Spinal cord (tissue), 10 donors: ENCODE data around the gene FMO5. TPM values are rescaled to one million over a fixed set of nuclear protein-coding genes. Genes with fewer than 3 reads are reported as not detected.

Experiments used
- DNase-seq, 6 donors: peaks; one replicate each; pipeline versions ENCODE4 v3.0.0 to v3.0.0-alpha.2; 2013 to 2015; ENCODE audit warnings: low spot score in 6 of 6, low read depth in 4 of 6
- H3K27ac ChIP-seq: one replicate; pipeline ENCODE4 v1.5.1; 2013; ENCODE audit warnings: low read depth, low read length, control low read depth
- H3K27me3 ChIP-seq: one replicate; pipeline ENCODE4 v1.6.1; 2013; ENCODE audit warnings: low read length; ENCODE audit not compliant: control insufficient read depth, insufficient read depth
- H3K36me3 ChIP-seq: one replicate; pipeline ENCODE4 v1.6.1; 2013; ENCODE audit warnings: low read length; ENCODE audit not compliant: control insufficient read depth, insufficient read depth
- H3K4me1 ChIP-seq: one replicate; pipeline ENCODE4 v1.6.1; 2013; ENCODE audit warnings: low read length; ENCODE audit not compliant: control insufficient read depth, insufficient read depth
- H3K4me3 ChIP-seq: one replicate; pipeline ENCODE4 v1.5.1; 2013; ENCODE audit warnings: low read depth, low read length, control low read depth
- H3K9me3 ChIP-seq: one replicate; pipeline ENCODE4 v1.6.1; 2013; ENCODE audit warnings: low read length; ENCODE audit not compliant: control insufficient read depth, insufficient read depth
- WGBS: methylation state at CpG from one replicate; pipeline ENCODE4 v1.1.5; 2013; ENCODE audit warnings: missing lambda C conversion rate; ENCODE audit not compliant: insufficient coverage; 5-methylcytosine and 5-hydroxymethylcytosine counted together
- polyA plus RNA-seq, 2 donors: library from polyadenylated mRNA; unstranded; fragments of 120-200 nt; gene quantifications; one replicate each; pipeline ENCODE4 v1.2.1, GENCODE V29; 2013; ENCODE audit not compliant: insufficient read length in 2 of 2
- total RNA-seq, 2 donors: library from RNA; depleted of rRNA in 1 of 2; stranded (reverse); fragments of 120-200 nt in 1 of 2; fragments of >200 nt in 1 of 2; gene quantifications; one replicate each; pipeline versions ENCODE4 v1.2.3 to v1.2.4, GENCODE V29; 2013 to 2014
- donor health status: healthy.

FMO5 gene
- total and polyA plus RNA-seq, 4 donors, result 2.5 to 5.0 (median 3.9) TPM

DNA sequence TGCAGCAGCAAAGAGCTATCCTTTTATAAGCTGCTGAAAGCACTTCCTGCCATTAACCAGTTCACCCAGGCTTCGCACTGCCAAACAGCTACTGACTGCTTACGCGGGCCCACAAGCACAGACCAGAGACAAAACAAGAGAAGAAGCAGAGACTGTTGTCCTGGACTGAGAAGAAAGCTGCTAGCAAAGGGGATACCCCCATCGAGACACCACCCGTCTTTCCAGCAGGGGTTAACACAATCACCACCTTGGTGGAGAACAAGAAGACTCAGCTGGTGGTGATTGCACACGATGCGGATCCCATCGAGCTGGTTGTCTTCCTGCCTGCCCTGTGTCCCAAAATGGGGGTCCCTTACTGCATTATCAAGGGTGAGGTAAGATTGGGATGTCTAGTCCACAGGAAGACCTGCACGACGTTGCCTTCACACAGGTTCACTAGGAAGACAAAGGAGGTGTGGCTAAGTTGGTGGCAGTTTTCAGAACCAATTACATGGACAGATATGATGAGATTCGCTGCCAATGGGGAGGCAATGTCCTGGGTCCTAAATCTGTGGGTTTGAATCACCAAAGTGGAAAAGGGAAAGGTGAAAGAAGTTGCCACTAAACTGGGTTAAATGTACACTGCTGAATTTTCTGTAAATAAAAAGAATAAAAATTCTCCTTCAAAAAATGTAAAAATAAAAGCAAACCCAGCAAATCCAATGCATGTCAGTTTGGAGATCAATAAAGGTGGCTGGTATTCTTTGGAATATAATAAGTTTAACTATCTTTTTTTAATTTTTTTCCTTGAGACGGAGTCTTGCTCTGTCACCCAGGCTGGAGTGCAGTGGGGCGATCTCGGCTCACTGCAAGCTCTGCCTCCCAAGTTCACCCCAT is 1.2 kb downstream of the FMO5 start:
- Histone ChIP-seq H3K4me1 (peaks cover 4% of the 10 kb centered on the region), H3K27me3 (peaks cover 3% of the 10 kb centered on the region), H3K9me3 (no peaks in the 10 kb centered on the region), H3K4me3 (no peak overlapping the region), H3K36me3 (no peaks in the 10 kb centered on the region), H3K27ac (no peak overlapping the region)
- 64% methylated on average over 14 of the region's 14 CpGs for WGBS
- no peak for DNase-seq

DNA sequence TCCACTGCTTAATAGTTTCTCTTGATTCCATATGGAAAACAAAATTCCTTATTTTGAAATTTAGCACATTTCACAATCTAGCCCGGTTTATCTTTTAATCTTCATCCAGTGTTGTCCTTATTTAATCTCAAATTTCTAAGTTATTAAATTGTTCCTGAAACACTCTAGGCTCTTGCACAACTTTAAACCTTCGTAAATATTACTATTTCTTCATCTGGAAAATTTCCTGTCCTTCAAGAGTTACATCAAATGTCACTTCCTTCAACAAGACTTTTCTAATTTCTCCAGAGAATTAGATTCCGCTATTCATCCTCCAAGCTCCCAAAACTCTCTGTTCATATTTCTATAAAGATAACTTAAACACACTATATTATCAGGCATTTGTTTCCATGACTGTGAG is 6.5 kb downstream of the FMO5 start:
- H3K9me3 ChIP-seq, result no peaks in the 10 kb centered on the region
- H3K27ac ChIP-seq, result no peak overlapping the region
- H3K27me3 ChIP-seq, result no peaks in the 10 kb centered on the region
- no peaks in the 10 kb centered on the region for H3K4me1 ChIP-seq
- 100% methylated on average over 1 of the region's 3 CpGs for WGBS
- no peaks in the 10 kb centered on the region for H3K36me3 ChIP-seq
- no peak overlapping the region for H3K4me3 ChIP-seq
- DNase-seq, result no peak

DNA sequence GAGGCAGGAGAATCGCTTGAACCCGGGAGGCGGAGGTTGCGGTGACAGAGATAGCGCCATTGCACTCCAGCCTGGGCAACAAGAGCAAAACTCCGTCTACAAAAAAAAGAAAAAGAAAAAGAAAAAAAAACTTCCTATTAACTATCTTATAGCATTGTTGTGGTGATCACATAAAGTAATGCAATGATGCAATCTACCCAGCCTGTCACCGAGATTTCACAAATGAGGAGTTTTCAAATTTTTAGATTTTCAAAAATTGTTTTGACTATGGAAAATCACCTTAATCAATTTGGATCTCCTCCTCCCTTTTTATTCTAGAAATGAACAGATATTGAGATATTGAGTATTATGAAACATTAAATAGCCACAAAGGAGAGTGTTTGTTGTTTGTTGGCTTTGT is 8.0 kb downstream of the FMO5 start:
- Histone ChIP-seq H3K9me3 (no peaks in the 10 kb centered on the region), H3K4me1 (no peaks in the 10 kb centered on the region), H3K4me3 (no peak overlapping the region), H3K27ac (no peak overlapping the region), H3K36me3 (no peaks in the 10 kb centered on the region), H3K27me3 (no peaks in the 10 kb centered on the region)
- WGBS, result no CpG with 5 or more reads among the region's 7 CpGs
- no peak for DNase-seq

DNA sequence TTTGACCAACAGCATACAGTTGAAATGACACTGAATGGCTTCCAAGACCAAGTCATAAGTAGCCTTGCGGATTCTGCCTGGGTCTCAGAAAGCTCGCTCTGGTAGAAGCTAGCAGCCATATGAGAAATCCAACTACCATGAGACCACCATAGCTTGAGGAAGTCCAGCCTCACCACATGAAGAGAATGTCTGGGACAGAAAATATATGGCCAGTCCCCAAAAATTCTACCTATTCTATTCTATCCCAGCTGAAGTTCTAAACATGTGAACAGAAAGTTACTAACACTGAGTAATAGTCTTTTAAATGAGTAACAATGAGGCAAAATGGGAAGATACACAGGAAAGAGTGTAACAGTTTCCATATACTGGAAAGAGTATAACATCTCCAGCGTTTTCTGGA is 9.0 kb downstream of the FMO5 start:
- no peak for DNase-seq
- Histone ChIP-seq H3K9me3 (no peaks in the 10 kb centered on the region), H3K4me1 (no peaks in the 10 kb centered on the region), H3K36me3 (no peaks in the 10 kb centered on the region), H3K27me3 (no peaks in the 10 kb centered on the region), H3K27ac (no peak overlapping the region), H3K4me3 (no peak overlapping the region)
- no CpG with 5 or more reads among the region's 3 CpGs for WGBS

DNA sequence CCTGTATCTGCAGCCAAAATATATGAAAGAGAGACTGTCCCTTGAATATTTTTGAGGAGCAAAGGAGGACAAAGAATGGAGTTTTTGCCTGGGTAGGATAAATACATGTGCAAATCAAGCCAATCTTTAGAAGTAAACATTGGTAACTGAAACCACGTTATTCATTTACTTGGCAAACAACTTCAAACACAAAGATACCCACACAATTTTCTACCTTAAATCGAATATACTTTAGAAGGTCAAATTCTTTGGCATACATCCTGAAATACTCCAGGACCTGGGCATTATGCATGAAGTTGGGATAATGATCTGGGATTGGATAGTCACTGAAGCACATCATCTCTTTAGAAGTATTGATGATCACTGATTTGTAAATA is 9.6 kb downstream of the FMO5 start:
- no peaks in the 10 kb centered on the region for H3K27me3 ChIP-seq

DNA sequence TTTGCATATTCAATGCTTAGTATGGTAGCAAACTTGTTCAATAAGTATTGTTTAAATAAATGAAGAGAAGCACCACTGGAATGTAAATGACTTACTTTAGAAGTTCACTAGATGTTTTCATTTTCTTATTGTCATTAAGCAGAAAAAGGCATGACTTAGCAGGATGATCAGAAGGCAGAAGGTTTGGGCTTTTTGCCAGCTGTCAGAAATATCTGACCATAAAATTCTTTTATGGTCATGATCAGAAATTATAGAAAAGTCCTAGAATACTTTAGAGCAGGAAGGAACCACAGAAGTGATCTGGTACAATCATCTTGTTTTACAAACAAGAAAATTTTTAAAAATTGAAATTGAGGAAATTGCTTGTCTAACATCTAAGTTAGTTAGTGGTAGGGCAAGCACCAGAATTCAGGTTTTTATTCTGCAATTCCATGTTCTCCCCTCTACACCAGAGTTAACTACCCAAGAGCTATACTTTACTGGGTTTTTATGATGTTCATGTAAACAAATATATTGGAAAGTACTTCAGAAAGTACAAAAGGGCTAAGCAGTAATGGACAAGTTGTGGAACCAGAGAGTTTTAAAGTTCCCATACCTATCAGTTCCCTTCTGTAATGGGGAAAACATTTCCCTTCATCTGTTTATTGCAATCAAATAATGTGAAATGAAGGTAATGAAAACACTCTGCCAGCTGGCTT is 10.1 kb downstream of the FMO5 start:
- DNase-seq, result peak in 1 of 6 donors; percentile 8
- Histone ChIP-seq H3K27ac (no peak overlapping the region), H3K4me1 (no peaks in the 10 kb centered on the region), H3K9me3 (no peaks in the 10 kb centered on the region), H3K4me3 (no peak overlapping the region), H3K36me3 (no peaks in the 10 kb centered on the region), H3K27me3 (no peaks in the 10 kb centered on the region)

More for the DNA sequence above, 9.6 kb downstream of the FMO5 start:
- H3K4me3 ChIP-seq, result no peak overlapping the region
- H3K9me3 ChIP-seq, result no peaks in the 10 kb centered on the region
- no peaks in the 10 kb centered on the region for H3K36me3 ChIP-seq
- no peak overlapping the region for H3K27ac ChIP-seq
- DNase-seq, result no peak
- no CpG with 5 or more reads among the region's 2 CpGs for WGBS
- H3K4me1 ChIP-seq, result no peaks in the 10 kb centered on the region

DNA sequence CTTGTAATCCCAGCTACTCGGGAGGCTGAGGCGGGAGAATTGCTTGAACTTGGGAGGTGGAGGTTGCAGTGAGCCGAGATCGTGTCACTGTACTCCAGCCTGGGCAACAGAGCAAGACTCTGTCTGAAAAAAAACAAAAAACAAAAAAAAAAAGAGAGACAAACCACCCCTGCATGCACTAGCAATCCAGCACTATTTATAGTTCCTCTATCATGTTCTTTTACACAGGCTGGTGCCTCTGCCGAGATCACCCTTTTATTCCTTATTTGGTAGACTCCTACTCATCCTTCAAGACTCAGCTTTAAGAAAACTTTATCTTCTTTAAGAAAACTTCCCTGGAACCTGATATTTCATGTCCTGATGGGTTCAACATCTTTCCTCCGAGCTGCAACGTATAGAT is 10.8 kb downstream of the FMO5 start:
- H3K4me3 ChIP-seq, result no peak overlapping the region
- H3K27me3 ChIP-seq, result no peaks in the 10 kb centered on the region
- no peaks in the 10 kb centered on the region for H3K9me3 ChIP-seq
- H3K36me3 ChIP-seq, result no peaks in the 10 kb centered on the region
- no peaks in the 10 kb centered on the region for H3K4me1 ChIP-seq
- H3K27ac ChIP-seq, result no peak overlapping the region
- WGBS, result 92% methylated on average over 3 of the region's 7 CpGs
- DNase-seq, result no peak

DNA sequence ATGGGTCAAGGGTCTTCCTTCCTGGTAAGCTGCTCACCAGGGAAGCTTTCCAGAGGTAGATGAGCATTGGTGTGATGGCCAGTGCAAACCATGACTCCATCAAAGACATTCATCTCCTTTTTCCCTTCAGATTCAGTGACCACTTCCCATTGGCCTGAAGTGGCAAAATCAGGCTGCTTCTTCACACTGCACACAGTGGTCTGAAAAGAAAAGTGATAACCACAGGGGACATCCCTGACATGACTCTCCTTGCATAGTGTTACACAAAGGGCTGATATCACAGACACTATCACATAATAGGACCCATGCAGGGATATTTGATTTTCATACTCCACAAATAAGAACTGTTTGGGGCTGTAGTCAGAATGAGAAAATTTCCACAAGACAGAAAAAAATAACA is 11.9 kb downstream of the FMO5 start:
- Histone ChIP-seq H3K27ac (no peak overlapping the region), H3K4me1 (no peaks in the 10 kb centered on the region), H3K9me3 (no peaks in the 10 kb centered on the region), H3K27me3 (no peaks in the 10 kb centered on the region), H3K36me3 (no peaks in the 10 kb centered on the region), H3K4me3 (no peak overlapping the region)
- DNase-seq, result no peak

DNA sequence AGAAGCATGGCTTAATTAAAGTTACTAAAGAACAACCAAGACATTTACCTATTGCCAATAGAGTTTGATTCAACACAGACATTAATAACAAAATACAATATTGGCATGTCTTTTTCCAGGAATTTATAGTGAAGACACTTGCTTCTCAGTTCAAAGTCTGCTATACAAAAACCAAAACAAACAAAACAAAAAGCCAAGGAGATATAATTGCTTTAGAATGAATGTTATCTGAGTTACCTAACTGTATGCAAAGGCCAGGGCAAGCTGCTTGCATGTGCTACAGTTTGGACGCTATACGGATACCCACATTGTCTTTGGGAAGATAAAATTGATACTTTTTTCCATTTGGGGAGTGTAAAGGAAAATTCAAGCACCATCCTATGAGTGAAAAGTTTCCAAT is 13.6 kb downstream of the FMO5 start:
- WGBS, result 93% methylated on average over 2 of the region's 2 CpGs

DNA sequence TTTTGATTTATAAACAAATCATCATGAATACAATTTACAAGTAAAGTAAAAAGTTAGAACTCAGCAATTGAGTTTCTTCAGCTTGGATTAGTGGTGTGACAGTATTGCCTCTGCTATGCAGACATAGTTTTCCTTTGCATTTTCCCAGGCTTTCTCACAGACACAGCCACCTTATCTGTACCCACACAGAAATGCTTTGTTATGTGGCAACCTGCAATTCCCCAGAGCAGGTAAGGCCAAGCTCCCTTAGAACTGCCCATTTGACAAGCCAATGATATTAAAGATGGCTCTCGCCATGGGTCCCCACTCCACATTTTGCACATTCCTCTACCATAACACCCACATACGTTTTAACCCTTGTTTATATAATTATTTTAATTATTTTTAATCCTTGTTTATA is 14.2 kb downstream of the FMO5 start:
- WGBS, result no CpG with 5 or more reads among the region's 2 CpGs
- Histone ChIP-seq H3K27ac (no peak overlapping the region), H3K27me3 (no peaks in the 10 kb centered on the region), H3K36me3 (no peaks in the 10 kb centered on the region), H3K9me3 (no peaks in the 10 kb centered on the region), H3K4me1 (no peaks in the 10 kb centered on the region), H3K4me3 (no peak overlapping the region)
- no peak for DNase-seq

More for the DNA sequence above, 13.6 kb downstream of the FMO5 start:
- H3K4me1 ChIP-seq, result no peaks in the 10 kb centered on the region
- no peaks in the 10 kb centered on the region for H3K9me3 ChIP-seq
- DNase-seq, result no peak
- H3K4me3 ChIP-seq, result no peak overlapping the region
- no peak overlapping the region for H3K27ac ChIP-seq
- H3K36me3 ChIP-seq, result no peaks in the 10 kb centered on the region
- no peaks in the 10 kb centered on the region for H3K27me3 ChIP-seq
